ENCODE measurements around the gene STK32B.
"Not testable (repeated sequence)": the region's sequence is repeated elsewhere in the genome, so short reads cannot be mapped to it uniquely, and the experiment has no call there.

The STK32B gene

GRCh38 chr4:5050520-5051277 is 581 bp upstream of the STK32B start:
- H3K27ac ChIP-seq = no peak overlapping the region
- TF ChIP-seq CTCF (IDR thresholded peaks at IDR 0.05) = peak; percentile 80
- no peak for TF ChIP-seq ZFX (IDR thresholded peaks at IDR 0.05; ENCODE audit: borderline replicate concordance)

DNA sequence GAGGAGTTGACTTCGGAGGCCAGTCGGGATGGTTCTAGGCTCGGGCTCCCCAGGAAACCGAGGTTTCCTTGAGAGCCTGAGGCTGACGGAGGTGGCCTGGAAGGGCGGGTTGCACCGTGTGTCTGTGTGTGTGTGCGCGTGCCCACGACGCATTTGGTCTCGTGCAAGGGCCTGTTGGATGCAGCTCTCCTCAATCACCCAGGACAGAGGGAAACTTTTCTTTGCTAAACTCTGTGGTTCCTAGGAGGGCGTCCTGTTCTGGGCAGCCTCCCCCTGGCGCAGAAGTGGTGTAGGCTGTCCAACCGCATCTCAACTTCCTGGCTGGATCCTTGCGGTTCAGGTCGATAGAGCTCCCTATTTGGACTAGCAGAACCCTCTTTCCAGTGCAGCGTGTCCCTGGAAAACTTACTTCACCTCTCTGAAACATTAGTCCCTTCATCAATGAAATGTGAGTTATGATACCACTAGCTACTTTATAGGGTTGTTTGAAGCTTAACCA is 973 bp downstream of the STK32B start:
- H3K27ac ChIP-seq = no peak overlapping the region
- TF ChIP-seq CTCF (IDR thresholded peaks at IDR 0.05) (no peak), ZFX (IDR thresholded peaks at IDR 0.05; ENCODE audit: borderline replicate concordance) (no peak)

DNA sequence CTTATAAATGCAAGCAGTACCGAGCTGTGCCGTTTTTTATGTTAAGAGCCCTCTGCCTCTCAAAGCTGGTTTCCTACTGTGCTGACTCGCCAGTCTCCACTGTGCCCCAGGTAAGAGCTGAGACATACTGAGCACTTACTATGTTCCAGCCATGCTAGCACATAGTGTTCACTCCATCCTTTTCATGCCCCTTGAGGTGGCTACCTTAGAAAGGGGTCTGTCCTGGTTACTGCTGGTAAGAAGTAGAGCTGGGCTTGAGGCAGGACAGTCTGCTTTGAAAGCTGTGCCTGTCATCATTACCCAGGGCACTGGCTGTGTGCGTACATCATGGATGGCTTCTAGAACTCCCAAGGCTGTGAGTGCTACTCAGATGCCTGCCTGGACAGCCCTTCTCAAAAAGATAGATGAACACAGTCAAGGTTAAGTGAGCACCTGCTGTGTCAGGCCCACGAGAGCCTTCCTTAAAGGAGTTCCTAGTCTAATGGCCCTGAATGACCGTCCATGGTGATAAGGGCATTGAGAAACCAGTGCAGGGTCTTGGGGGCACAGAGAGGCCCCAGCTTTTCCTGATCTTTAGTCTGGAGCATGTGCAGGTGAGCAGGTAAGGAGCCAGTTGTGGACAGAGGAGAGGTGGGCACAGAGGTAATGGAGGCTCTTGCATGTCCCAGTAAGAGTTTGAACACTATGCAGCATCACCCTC is 1.6 kb downstream of the STK32B start:
- TF ChIP-seq ZFX (IDR thresholded peaks at IDR 0.05; ENCODE audit: borderline replicate concordance) (no peak), CTCF (IDR thresholded peaks at IDR 0.05) (no peak)
- no peak overlapping the region for H3K27ac ChIP-seq

- TF ChIP-seq ZFX (IDR thresholded peaks at IDR 0.05; ENCODE audit: borderline replicate concordance) = no peak
- no peak overlapping the region for H3K27ac ChIP-seq
Observed at GRCh38 chr4:5054532-5054931, 3.3 kb downstream of the STK32B start.

DNA sequence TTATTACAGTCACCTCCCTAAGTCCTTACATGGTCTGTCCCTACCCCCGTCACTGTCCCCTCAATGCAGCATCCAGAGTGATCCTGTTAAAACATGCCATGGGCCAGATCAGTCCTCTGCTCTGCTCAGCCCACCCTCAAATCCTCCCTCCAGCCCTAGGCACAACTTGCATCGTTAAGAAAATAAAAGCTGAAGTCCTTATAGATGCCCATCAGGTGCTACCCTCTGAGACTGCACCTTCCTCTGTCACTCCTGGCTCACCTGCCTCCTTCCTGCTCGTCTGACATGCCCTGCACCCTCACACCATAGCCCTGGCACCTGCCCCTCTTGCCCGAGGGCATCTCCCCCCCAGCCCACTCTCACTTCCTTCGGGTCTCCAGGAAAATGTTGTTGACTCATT is 4.1 kb downstream of the STK32B start:
- TF ChIP-seq ZFX (IDR thresholded peaks at IDR 0.05; ENCODE audit: borderline replicate concordance) (no peak), CTCF (IDR thresholded peaks at IDR 0.05) (no peak)
- H3K27ac ChIP-seq = no peak overlapping the region

DNA sequence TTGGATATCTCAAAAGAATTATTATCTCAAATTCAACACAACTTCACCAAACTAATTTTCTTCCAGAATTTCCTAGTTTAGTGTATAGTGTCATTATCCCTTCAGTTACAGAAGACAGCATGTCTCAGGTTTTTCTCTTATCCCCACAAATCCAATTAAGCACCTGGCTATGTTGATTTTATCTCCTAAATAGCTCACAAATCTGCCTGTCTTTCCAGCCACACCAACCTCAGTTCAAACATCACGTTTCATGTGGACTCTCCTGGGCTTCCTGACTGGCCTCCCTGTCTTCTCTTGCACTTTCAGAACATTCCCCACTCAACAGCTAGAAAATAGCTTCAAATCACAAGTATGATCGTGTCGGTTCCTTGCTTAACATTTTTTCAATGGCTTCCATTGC is 14.8 kb downstream of the STK32B start:
- TF ChIP-seq ZFX (IDR thresholded peaks at IDR 0.05; ENCODE audit: borderline replicate concordance) (no peak), CTCF (IDR thresholded peaks at IDR 0.05) (no peak)
- H3K27ac ChIP-seq = no peak overlapping the region

GRCh38 chr4:5066968-5067367 is 15.7 kb downstream of the STK32B start:
- H3K27ac ChIP-seq = not testable (repeated sequence)

DNA sequence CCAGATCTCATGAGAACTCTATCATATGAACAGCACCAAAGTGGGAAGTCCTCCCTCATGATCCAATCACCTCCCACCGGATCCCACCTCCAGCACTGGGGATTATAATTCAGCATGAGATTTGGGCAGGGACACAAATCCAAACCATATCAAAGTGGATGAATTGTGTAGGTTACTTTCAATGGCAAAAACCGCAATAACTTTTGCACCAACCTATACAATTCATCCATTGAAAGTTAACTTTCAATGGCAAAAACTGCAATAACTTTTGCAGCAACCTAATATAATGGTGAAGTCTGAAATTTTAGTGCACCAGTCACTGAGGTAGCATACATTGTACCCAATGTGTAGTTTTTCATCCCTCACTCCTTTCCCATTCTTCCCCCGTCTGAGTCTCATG is 16.6 kb downstream of the STK32B start:
- TF ChIP-seq ZFX (IDR thresholded peaks at IDR 0.05; ENCODE audit: borderline replicate concordance) (no peak), CTCF (IDR thresholded peaks at IDR 0.05) (no peak)

More for the DNA sequence above, 16.6 kb downstream of the STK32B start:
- H3K27ac ChIP-seq = no peak overlapping the region

Measured in 22Rv1 (cell line).